ENCODE data around the gene WASL. TPM values are rescaled to one million over a fixed set of nuclear protein-coding genes. Genes with fewer than 3 reads are reported as not detected.
A peak's percentile ranks its signal among the peaks of the same experiment; 100 is the strongest.

WASL gene
- total RNA-seq, 1 experiment from 2014 or later = 32.1 TPM

DNA sequence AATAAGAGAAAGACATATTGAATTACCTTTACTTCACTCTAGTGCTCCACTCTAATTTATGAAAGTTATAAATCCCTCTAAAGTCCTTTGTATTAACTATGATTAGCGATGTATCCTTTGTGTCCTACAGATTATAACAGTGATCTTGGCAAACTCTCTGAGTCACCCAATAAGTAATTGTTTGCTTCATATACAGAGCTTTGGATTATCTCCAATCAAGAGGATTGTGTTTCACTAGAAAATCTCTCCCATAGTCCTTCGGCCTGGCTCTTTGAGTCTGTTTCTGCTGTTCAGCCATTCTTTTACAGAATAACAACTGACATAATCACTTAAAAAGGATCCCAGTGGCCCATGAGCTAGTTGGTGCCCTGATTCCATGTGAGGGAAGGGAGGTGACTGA, 83.6 kb downstream of the WASL start:
- Histone ChIP-seq H3K27me3 (replicated peaks; ENCODE audit: insufficient read depth, low read depth, low read length, poor library complexity) (no peaks in the 10 kb centered on the region), H3K36me3 (ENCODE audit: insufficient read depth, low read length, poor library complexity, severe bottlenecking) (no peaks in the 10 kb centered on the region), H3K4me3 (ENCODE audit: low read depth, low read length, poor library complexity, severe bottlenecking) (no peak overlapping the region), H3K4me1 (ENCODE audit: insufficient read depth, low read length, poor library complexity, severe bottlenecking) (no peaks in the 10 kb centered on the region), H3K9me3 (ENCODE audit: low read depth, low read length, poor library complexity, severe bottlenecking) (no peaks in the 10 kb centered on the region), H3K27ac (ENCODE audit: low read depth, low read length, poor library complexity, severe bottlenecking) (no peak overlapping the region)
- ChIA-PET CTCF (interaction anchor here (0.8 kb wide), 1 partner anchor 28 kb away, joined by 3 read pairs; no protein-coding TSS in a partner anchor), POLR2A (ENCODE audit: low non-redundant PET) (no interaction called here)
- intact Hi-C loops (cut with micrococcal nuclease; ENCODE audit: unreplicated experiment) = no loop called here
- TF ChIP-seq CTCF (conservative IDR thresholded peaks at IDR 0.05; ENCODE audit: low read depth, low read length) = no peak
- no peak for TF ChIP-seq EZH2 (IDR thresholded peaks at IDR 0.05; ENCODE audit: borderline replicate concordance, low read depth, low read length, poor library complexity, severe bottlenecking)
- DNase-seq (ENCODE audit: low spot score) = peak; percentile 29
- no TSS peak for BruUV-seq (replicated peaks)

- no peaks in the 10 kb centered on the region for H3K4me1 ChIP-seq (ENCODE audit: insufficient read depth, low read length, poor library complexity, severe bottlenecking)
- ChIA-PET POLR2A (ENCODE audit: low non-redundant PET) (no interaction called here), CTCF (no interaction called here)
- no peak overlapping the region for H3K4me3 ChIP-seq (ENCODE audit: low read depth, low read length, poor library complexity, severe bottlenecking)
- DNase-seq (ENCODE audit: low spot score) = no peak
- intact Hi-C loops (cut with micrococcal nuclease; ENCODE audit: unreplicated experiment) = no loop called here
- H3K27me3 ChIP-seq (replicated peaks; ENCODE audit: insufficient read depth, low read depth, low read length, poor library complexity) = no peaks in the 10 kb centered on the region
- H3K36me3 ChIP-seq (ENCODE audit: insufficient read depth, low read length, poor library complexity, severe bottlenecking) = no peaks in the 10 kb centered on the region
- TF ChIP-seq EZH2 (IDR thresholded peaks at IDR 0.05; ENCODE audit: borderline replicate concordance, low read depth, low read length, poor library complexity, severe bottlenecking) (no peak), CTCF (conservative IDR thresholded peaks at IDR 0.05; ENCODE audit: low read depth, low read length) (no peak)
- H3K27ac ChIP-seq (ENCODE audit: low read depth, low read length, poor library complexity, severe bottlenecking) = no peak overlapping the region
- BruUV-seq (replicated peaks) = no TSS peak
- no peaks in the 10 kb centered on the region for H3K9me3 ChIP-seq (ENCODE audit: low read depth, low read length, poor library complexity, severe bottlenecking)
These were observed 85.6 kb downstream of the WASL start for GRCh38 chr7:123663200-123663599.

DNA sequence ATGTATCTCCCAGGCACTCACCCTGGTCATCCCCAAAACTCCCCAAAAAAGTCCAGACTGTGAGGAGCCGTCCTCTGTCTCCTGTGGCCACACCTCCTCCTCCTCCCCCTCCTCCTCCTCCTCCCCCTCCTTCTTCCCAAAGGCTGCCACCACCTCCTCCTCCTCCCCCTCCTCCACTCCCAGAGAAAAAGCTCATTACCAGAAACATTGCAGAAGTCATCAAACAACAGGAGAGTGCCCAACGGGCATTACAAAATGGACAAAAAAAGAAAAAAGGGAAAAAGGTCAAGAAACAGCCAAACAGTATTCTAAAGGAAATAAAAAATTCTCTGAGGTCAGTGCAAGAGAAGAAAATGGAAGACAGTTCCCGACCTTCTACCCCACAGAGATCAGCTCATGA, 86.0 kb downstream of the WASL start:
- no TSS peak for BruUV-seq (replicated peaks)
- Histone ChIP-seq H3K27ac (ENCODE audit: low read depth, low read length, poor library complexity, severe bottlenecking) (no peak overlapping the region), H3K4me1 (ENCODE audit: insufficient read depth, low read length, poor library complexity, severe bottlenecking) (no peaks in the 10 kb centered on the region), H3K4me3 (ENCODE audit: low read depth, low read length, poor library complexity, severe bottlenecking) (no peak overlapping the region), H3K27me3 (replicated peaks; ENCODE audit: insufficient read depth, low read depth, low read length, poor library complexity) (no peaks in the 10 kb centered on the region), H3K36me3 (ENCODE audit: insufficient read depth, low read length, poor library complexity, severe bottlenecking) (no peaks in the 10 kb centered on the region), H3K9me3 (ENCODE audit: low read depth, low read length, poor library complexity, severe bottlenecking) (no peaks in the 10 kb centered on the region)
- ChIA-PET CTCF (no interaction called here), POLR2A (ENCODE audit: low non-redundant PET) (no interaction called here)
- no peak for DNase-seq (ENCODE audit: low spot score)
- intact Hi-C loops (cut with micrococcal nuclease; ENCODE audit: unreplicated experiment) = no loop called here
- no peak for TF ChIP-seq EZH2 (IDR thresholded peaks at IDR 0.05; ENCODE audit: borderline replicate concordance, low read depth, low read length, poor library complexity, severe bottlenecking)
- no peak for TF ChIP-seq CTCF (conservative IDR thresholded peaks at IDR 0.05; ENCODE audit: low read depth, low read length)

Measured in A673 (cell line).